Bronchial epithelial cell (primary cell): ENCODE results near the gene TMEM126B. TPM values are rescaled to one million over a fixed set of nuclear protein-coding genes. Genes with fewer than 3 reads are reported as not detected.
"Not testable (repeated sequence)": the region's sequence is repeated elsewhere in the genome, so short reads cannot be mapped to it uniquely, and the experiment has no call there.

Experiments used
- DNase-seq: peaks from one replicate; pipeline ENCODE4 v3.0.0-alpha.2; 2010; ENCODE audit warnings: low read depth
- FAIRE-seq: peaks from 2 replicates; lab custom pipeline; 2011; peaks lifted over from hg19 to GRCh38; lab: Jason Lieb, UNC
- H3K27me3 ChIP-seq: 2 replicates; pipeline ENCODE4 v1.5.1; 2011; ENCODE audit warnings: low read length; ENCODE audit not compliant: control insufficient read depth, insufficient read depth
- H3K36me3 ChIP-seq: 2 replicates; pipeline ENCODE4 v1.5.1; 2011; ENCODE audit warnings: low read length; ENCODE audit not compliant: control insufficient read depth, insufficient read depth
- H3K4me3 ChIP-seq: 2 replicates; pipeline ENCODE4 v1.5.1; 2011; ENCODE audit warnings: mild to moderate bottlenecking, low read depth, low read length, control low read depth
- total RNA-seq: library from RNA; depleted of rRNA; stranded (reverse); fragments of >200 nt; gene quantifications from 2 replicates; pipeline ENCODE4 v1.2.1, GENCODE V29; 2014
- TF ChIP-seq, protein P1 (sequence below): IDR thresholded peaks from 2 replicates; pipeline ENCODE4 v1.5.1; 2011; ENCODE audit warnings: mild to moderate bottlenecking, moderate library complexity, low read length, control low read depth, inconsistent platforms; ENCODE audit not compliant: insufficient read depth, severe bottlenecking

The TMEM126B gene
- total RNA-seq, 1 donor from 2014 or later, result 73.5 TPM

DNA sequence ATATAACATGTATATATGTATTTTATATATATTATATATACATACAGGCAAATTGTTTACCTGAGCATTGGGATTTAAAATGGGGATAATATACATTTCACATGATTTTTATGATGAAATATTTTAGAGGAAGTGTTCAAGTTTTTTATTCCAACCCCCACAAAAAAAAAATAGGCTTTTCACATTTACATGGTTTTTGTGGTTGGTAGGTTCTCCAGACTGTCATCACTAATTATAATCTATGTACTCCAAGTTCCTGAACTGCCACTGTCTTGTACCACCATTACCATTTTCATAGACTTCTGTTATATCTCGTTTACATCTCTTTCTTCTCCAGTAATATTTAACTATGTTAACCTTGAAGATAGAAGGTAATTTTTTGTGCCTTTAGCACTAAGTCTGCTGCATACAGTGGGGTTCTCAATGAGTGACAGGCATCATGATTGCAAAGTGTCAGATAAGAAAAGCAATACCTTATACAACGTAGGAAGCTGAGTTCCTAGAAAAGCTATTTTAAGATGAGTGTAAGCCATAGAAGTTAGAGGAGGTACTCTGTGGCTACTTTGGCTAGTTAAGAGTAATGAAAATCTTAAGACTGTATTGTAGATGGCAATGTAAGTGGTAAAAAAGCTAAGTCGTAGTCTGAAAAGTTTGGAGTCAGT is 24.5 kb downstream of the TMEM126B start:
- no peak for DNase-seq
- Histone ChIP-seq H3K27me3 (no peaks in the 10 kb centered on the region), H3K36me3 (no peaks in the 10 kb centered on the region), H3K4me3 (no peak overlapping the region)
- TF ChIP-seq, protein P1, sequence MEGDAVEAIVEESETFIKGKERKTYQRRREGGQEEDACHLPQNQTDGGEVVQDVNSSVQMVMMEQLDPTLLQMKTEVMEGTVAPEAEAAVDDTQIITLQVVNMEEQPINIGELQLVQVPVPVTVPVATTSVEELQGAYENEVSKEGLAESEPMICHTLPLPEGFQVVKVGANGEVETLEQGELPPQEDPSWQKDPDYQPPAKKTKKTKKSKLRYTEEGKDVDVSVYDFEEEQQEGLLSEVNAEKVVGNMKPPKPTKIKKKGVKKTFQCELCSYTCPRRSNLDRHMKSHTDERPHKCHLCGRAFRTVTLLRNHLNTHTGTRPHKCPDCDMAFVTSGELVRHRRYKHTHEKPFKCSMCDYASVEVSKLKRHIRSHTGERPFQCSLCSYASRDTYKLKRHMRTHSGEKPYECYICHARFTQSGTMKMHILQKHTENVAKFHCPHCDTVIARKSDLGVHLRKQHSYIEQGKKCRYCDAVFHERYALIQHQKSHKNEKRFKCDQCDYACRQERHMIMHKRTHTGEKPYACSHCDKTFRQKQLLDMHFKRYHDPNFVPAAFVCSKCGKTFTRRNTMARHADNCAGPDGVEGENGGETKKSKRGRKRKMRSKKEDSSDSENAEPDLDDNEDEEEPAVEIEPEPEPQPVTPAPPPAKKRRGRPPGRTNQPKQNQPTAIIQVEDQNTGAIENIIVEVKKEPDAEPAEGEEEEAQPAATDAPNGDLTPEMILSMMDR, result no peak
- FAIRE-seq, result no peak

GRCh38 chr11:85654343-85654742 is 25.9 kb downstream of the TMEM126B start:
- not testable (repeated sequence) for H3K27me3 ChIP-seq, DNase-seq, H3K4me3 ChIP-seq, FAIRE-seq, H3K36me3 ChIP-seq

DNA sequence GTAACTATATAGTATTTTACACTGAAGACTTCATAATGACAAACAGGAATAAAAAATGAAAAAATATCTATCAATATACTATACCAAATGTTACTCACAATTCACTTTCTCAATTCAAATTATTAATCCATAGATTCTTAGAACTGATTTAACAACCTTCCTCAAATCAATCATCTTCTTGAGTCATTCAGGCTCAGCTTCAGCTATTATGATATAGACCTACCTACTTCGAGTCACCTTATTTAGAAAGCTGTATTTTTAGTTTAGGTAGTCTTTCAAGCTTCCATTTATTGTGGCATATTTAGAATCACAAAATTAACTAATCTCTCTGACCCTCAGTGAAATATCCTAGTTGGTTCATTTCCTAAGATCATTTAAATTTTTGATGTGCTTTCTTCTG is 28.4 kb downstream of the TMEM126B start:
- TF ChIP-seq, protein P1, result no peak
- no peaks in the 10 kb centered on the region for H3K27me3 ChIP-seq
- no peak overlapping the region for H3K4me3 ChIP-seq
- H3K36me3 ChIP-seq, result no peaks in the 10 kb centered on the region
- no peak for DNase-seq
- no peak for FAIRE-seq

GRCh38 chr11:85658180-85658579 is 29.8 kb downstream of the TMEM126B start:
- TF ChIP-seq, protein P1, result no peak
- H3K4me3 ChIP-seq, result no peak overlapping the region
- H3K27me3 ChIP-seq, result no peaks in the 10 kb centered on the region
- H3K36me3 ChIP-seq, result no peaks in the 10 kb centered on the region
- FAIRE-seq (no peak), DNase-seq (no peak)

DNA sequence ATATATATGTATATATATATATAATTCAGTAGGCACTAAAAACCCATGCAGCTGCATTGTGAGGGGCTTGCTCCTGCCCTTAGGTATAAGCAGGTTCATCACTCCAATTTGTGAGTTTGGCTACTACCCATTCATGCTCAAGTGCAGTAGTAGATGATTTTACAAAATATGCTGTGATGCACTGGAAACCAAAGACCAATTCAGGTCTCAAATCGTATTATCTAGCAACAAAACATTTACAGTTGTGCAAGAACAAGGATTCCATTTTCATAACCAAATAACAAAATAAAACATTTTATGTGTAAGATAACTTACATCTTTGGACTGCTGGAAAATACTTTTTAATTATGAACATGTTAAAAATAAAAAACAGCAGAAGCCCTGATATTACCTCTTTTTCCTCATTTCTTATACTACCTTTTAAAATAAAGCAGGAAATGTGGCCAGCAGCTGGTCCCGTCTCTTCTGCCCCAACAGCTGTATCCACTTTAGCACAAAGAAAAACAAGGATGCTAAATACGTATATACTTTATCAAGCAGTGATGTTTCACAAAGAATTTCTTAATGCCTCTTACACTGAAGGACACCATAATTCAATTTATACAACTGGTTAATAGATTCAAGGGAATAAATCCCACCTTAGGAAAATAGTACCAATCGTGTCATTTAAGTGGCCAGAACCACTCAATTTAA is 33.7 kb downstream of the TMEM126B start:
- TF ChIP-seq, protein P1, result no peak
- DNase-seq, result no peak
- Histone ChIP-seq H3K27me3 (no peaks in the 10 kb centered on the region), H3K36me3 (peaks cover 1% of the 10 kb centered on the region), H3K4me3 (peak overlapping the region; percentile 94)
- no peak for FAIRE-seq

GRCh38 chr11:85663080-85663752 is 34.8 kb downstream of the TMEM126B start:
- no peaks in the 10 kb centered on the region for H3K27me3 ChIP-seq
- FAIRE-seq (no peak), DNase-seq (no peak)
- TF ChIP-seq, protein P1, result no peak
- peak overlapping the region; percentile 94 for H3K4me3 ChIP-seq
- H3K36me3 ChIP-seq, result peaks cover 1% of the 10 kb centered on the region
